ACHN (cell line): Measurements from ENCODE around the gene C19orf85.
A peak's percentile ranks its signal among the peaks of the same experiment; 100 is the strongest.

ENCODE experiments used
- DNase-seq: peaks from one replicate; pipeline ENCODE4 v3.0.0-alpha.2; 2015
- in situ Hi-C: cut with HindIII; loops from 2 replicates; pipeline ENCODE4 v1.10.0; 2017; ENCODE audit warnings: low sequenced_read_pairs, low pct_ligation_motif_present, low pct_unique_long_range_greater_than_20kb

The C19orf85 gene

DNA sequence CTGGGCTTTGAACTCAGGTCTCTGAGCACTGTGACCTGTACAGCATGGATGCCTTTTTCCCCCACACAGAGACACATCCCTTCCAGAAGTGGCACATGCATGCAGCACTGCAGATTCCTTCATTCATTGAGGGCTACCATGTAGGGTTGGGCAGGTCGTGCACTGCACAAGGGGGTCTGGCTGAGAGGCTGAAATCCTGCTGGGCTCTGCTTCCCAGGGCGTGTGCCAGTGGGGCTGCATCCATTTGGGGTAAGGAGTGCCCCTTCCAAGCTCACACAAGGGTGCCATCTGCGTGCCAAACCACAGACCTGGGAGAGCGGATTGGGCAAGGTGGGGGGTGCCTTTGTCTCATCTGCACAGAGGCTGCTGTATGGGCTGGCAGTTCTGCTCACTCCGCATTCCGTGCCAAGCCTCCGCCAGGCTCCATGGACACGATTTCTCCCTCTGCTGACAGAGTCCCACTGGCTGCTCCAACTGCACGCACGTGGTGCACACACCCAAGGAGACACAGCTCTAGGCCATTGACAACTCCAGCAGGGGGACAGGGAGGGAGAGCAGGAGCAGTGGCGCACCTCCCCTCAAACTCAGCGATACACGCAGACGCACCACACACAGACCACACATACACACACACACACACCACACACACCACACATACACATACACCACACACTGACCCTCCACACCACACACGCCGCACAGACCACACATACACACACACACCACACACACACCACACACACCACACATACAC lies 17.0 kb downstream of the C19orf85 start:
- in situ Hi-C loops: no loop called here
- peak; percentile 61 for DNase-seq

DNA sequence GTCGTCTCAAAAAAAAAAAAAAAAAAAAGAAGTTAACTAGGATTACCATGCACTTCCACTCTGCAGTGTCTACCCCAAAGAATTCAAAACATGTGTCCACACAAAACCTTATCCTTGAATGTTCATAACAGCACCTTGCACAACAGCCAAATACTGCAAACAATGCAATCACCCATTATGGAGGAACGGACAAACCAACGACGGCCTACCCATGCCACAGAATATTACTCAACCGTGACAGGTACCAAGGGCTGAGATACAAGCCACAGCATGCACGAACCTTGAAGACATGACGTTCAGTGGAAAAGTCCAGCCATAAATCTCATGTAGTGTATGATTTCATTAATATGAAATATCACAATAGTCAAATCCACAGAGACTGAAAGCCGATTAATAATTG lies 18.5 kb downstream of the C19orf85 start:
- in situ Hi-C loops: no loop called here

GRCh38 chr19:55444646-55445045 lies 19.9 kb downstream of the C19orf85 start:
- no peak for DNase-seq
- in situ Hi-C loops: no loop called here

More for the DNA sequence above, 18.5 kb downstream of the C19orf85 start:
- no peak for DNase-seq

DNA sequence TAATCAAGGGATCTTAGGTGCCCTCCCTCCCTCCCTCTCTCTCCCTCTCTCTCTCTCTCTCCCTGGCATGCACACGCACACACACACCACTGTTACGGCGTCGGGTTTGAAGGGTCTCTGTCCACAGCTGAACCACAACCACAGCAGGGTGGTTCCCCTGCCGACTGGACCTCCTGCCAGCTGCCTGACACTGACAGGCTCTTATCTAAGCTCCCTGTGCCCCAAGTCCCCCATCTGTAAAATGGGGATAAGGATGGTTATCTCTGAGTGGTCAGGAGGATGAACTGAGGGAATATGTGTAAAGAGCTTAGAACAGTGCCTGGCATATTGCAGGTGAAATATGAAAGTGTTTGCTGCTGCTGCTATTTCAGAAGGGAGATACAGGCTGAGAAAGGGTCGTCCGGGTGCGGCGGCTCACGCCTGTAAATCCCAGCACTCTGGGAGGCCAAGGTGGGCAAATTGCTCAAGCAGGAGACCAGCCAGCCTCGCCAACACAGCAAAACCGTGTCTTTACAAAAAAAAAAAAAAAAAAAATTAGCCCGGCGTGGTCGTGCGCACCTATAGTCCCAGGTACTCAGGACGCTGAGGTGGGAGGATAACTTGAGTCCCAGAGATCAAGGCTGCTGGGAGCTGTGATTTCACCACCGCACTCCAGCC lies 20.6 kb downstream of the C19orf85 start:
- no peak for DNase-seq
- in situ Hi-C loops: no loop called here

DNA sequence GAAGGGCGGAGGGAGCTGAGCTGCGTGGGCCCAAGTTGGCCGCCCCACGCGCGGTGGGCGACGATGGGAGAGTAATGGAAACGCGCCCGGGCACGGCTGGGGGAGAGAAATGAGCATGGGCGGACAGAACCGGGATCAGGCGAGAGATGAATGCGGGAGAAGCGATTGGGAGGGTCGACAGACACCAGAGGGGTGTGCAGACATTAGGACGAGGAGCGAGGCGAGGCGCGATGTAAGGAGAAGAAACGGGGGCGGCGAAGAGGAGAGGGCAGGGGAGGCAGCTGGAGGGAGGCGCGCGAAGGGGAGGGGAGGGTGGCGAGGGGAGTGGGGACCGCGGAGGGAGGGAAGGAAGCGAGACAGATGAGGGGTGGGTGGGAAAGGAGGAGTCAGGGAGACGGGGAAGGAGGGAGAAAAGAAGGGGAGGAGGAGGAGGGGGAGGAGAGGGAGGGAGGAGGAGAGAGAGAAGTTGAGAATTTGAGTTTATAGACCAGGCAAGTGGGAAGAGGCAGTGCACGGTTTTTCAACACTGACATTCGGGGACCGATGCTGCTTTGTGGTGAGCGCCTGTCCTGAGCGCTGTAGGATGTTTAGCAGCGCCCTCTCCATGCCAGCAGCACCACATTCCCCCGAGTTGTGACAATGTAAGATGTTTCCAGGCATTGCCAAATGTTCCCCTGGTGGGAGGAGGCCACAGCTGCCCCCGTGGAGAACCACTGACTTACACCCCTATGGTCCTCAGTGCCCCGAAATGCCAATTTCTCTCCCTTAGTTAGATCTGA lies 21.3 kb downstream of the C19orf85 start, which contains the start of gene SHISA7:
Gene SHISA7 (minus strand): TSS at position 256 of the 779 bp plus-strand sequence. CDS start 437 bp downstream, outside the sequence.
- no peak for DNase-seq
- in situ Hi-C loops: no loop called here

GRCh38 chr19:55442372-55442961 lies 22.1 kb downstream of the C19orf85 start:
- no peak for DNase-seq
- in situ Hi-C loops: no loop called here

DNA sequence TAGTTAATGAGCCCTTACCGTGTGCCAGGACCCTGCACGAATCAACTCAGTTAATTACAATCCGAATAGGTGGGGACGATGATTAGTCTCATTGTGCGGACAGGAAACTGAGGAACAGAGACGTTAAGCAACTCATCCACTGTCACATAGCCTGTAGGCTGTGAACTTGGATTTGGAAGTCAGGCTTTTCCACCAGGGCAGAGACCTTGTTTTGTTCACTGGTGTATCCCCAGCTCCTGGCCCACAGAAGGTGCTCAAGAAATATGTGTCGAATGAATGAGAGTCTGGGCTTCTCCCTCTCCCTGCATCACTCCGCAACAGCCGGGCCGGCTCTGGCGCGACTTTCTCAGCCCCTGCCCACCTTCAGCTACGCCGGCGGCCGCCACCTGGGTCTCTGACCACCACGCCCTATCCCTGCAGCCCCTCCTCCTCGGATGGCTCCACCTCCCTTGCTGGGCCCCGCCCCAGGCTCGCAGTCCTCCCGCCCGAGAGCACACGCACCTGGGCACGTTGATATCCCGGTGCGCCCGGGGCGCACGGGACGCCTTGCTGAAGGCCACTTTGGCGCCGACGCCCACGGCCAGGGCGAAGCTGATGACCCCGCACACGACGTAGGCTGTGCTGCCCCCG lies 22.7 kb downstream of the C19orf85 start:
- in situ Hi-C loops: no loop called here
- no peak for DNase-seq

DNA sequence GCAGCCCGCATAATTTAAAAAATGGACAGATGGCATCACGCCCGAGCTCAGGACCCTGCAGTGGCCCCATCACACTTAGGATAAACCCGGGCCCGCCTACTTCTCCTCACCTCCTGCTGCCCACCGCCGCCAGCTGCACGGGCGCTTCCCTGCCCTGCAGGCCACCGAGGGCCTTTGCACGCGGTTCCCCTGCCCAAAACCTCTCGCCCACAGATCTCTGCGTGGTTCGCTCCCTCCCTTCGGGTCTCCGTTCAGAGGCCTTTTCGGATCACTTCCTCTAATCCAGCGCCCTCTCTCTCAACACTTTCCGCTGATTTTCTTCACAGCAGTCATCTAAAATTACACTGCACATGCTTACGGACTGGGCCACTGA lies 23.2 kb downstream of the C19orf85 start:
- DNase-seq: no peak
- in situ Hi-C loops: no loop called here

GRCh38 chr19:55440411-55441105 lies 24.0 kb downstream of the C19orf85 start:
- no peak for DNase-seq
- in situ Hi-C loops: no loop called here

DNA sequence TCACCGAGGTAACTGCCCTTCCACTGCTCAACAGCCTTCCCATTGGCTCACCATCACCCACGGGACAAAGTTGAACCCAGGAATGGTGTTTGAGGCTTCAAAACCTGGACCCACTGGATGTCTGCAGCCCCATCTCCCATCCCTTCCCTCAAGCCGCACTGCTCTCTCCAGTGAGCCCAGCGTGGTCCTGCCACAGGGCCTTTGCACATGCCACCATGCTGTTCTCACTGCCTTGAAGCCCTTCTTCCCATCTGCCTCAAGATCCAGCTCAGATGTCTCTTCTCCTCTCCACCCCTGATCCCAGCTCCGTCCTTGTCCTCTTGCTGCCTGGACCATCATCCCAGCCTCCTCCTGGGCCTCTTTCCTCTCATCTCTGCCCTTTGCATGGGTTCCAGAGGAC lies 25.5 kb downstream of the C19orf85 start:
- DNase-seq: no peak
- in situ Hi-C loops: no loop called here

GRCh38 chr19:55437410-55437809 lies 27.1 kb downstream of the C19orf85 start:
- DNase-seq: peak; percentile 77
- in situ Hi-C loops: no loop called here

DNA sequence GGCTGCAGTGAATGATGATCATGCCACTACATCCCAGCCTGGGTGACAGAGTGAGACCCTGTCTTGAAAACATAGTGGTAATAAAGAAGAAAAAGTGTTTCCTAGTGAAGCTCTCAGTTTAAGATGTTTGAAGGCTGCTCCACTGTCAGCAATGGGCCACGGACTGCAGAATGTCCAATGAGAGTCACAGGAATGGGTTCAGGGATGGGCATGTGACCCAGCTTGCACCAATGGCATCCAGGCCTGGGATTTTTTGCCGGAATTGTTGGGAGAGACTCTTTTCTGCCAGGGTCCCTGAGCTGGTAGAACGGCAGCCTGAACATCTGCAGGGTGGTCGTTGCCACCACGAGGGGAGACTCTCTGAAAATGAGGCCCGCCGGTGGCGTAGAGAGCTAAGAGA lies 27.7 kb downstream of the C19orf85 start:
- in situ Hi-C loops: no loop called here
- no peak for DNase-seq

DNA sequence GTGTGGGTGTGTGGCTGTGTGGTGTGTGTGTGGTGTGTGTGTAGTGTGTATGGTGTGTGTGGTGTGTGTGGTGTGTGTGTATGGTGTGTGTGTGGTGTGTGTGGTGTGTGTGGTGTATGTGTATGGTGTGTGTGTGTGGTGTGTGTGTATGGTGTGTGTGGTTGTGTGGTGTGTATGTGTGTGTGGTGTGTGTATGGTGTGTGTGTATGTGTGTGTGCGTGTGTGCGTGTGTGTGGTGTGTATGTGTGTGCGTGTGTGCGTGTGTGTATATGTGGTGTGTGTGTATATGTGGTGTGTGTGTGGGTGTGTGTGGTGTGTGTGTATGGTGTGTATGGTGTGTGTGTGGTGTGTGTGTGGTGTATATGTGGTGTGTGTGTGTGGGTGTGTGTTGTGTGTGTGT lies 29.5 kb downstream of the C19orf85 start:
- in situ Hi-C loops: no loop called here

DNA sequence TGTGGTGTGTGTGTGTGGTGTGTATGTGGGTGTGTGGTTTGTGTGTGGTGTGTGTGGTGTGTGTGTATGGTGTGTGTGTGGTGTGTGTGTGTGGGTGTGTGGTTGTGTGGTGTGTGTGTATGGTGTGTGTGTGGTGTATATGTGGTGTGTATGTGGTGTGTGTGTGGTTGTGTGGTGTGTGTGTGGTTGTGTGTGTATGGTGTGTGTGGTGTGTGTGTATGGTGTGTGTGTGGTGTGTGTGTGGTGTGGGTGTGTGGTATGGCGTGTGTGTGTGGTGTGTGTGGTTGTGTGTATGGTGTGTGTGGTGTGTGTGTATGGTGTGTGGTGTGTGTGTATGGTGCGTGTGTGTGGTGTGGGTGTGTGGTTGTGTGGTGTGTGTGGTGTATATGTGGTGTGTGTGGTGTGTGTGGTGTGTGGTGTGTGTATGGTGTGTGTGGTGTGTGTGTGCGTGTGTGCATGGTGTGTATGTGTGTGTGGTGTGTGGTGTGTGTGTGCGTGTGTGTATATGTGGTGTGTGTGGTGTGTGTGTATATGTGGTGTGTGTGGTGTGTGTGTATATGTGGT lies 30.1 kb downstream of the C19orf85 start:
- DNase-seq: no peak
- in situ Hi-C loops: no loop called here

More for the DNA sequence above, 29.5 kb downstream of the C19orf85 start:
- DNase-seq: no peak

DNA sequence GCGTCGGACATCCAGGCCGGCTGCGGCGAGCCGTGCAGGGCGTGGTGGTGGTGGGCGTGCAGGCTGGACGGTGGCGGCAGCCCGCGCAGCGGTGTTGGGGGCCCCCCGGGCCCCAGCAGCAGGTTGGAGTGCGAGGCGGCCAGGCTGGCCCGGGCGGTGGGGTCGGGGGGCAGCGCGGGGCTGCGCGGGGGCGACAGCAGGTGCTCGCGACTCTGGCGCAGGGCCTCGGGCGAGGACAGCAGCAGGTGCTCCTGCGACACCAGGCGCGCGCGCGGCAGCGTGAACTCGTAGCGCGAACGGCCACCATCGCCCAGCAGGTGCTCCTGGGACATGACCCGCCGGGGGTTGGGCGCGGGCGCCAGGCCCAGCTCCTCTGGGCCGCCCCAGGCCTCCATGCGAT lies 31.3 kb downstream of the C19orf85 start:
- in situ Hi-C loops: no loop called here
- no peak for DNase-seq

DNA sequence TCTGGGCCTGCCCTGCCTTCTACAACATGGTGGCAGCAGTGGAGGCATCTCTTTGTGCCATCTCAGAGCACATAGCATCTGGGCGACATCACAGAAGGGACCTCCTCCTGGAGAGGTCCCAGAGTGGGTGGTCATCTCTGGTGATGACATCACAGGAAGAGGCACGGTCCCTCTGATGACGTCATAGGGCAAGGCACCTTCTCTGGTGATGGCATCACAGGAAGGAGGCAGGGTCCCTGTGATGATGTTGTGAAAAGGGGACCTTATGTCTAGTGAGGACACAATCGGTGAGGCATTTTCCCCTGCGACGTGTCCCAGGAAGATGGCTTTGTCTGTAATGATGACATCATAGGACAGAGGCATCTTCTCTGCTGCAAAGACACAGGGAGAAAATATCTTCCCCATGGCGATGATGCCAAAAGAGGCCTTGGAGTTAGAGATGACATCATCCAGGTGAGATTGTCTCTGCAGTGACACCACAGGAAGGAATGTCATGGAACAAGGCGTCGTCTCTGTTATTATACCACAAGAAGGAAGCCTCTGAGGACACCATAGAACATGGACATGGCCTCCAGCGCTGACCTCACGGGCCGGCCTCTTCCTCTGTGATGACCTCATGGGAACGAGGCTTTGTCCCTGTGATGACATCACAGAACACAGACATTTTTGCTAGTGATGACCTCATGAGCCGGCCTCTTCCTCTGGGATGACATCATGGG lies 32.2 kb downstream of the C19orf85 start:
- no peak for DNase-seq
- in situ Hi-C loops: no loop called here

- in situ Hi-C loops: no loop called here
Measured at GRCh38 chr19:55431183-55431582, 33.4 kb downstream of the C19orf85 start.

More at GRCh38 chr19:55431183-55431582, 33.4 kb downstream of the C19orf85 start:
- DNase-seq: no peak
